ENCODE measurements around the gene PCDHGA10. TPM values are rescaled to one million over a fixed set of nuclear protein-coding genes. Genes with fewer than 3 reads are reported as not detected.

The PCDHGA10 gene
- total and polyA plus RNA-seq, 2 of the 8 experiments (the other 6 are each of a cell fraction or from before 2014, with no cell fraction given): 2.2 to 6.4 TPM

DNA sequence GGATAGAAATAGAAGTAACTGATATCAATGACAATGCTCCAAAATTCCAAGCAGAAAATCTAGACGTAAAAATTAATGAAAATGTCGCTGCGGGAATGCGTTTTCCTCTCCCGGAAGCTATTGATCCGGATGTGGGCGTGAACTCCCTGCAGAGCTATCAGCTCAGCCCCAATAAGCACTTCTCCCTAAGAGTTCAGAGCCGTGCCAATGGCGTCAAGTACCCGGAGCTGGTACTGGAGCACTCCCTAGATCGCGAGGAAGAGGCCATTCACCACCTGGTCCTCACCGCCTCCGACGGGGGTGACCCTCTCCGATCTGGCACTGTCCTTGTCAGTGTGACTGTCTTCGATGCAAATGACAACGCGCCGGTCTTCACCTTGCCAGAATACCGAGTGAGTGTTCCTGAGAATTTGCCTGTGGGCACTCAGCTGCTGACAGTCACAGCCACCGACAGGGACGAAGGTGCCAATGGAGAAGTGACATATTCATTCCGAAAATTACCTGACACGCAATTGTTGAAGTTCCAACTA, 818 bp downstream of the PCDHGA10 start:
- Histone ChIP-seq H2BK12ac (ENCODE audit: low read depth, low read length) (no peak overlapping the region), H3K4me2 (ENCODE audit: insufficient read depth in 1 of 2, low read depth in 2 of 2, low read length in 2 of 2) (peak overlapping the region; percentile 65 to 80), H2AFZ (ENCODE audit: low read length) (0 out of 2 replicates have a peak overlapping the region, but pooled peaks have one; percentile 21), H3K27me3 (replicated peaks in 1 of 4; ENCODE audit: control insufficient read depth in 3 of 4, extremely low read depth in 1 of 4, insufficient read depth in 3 of 4, low read length in 3 of 4) (peaks cover 0 to 13% (median 7%) of the 10 kb centered on the region in 4 experiments; a peak in 6 of 7 replicates), H2BK15ac (ENCODE audit: low read length) (peak overlapping the region; percentile 81; the same call in 1 of the 2 replicates), H3K4ac (replicated peaks; ENCODE audit: insufficient read length, low read depth, low read length) (no peak overlapping the region), H2BK20ac (ENCODE audit: low read length) (no peak overlapping the region), H3K56ac (replicated peaks; ENCODE audit: insufficient read length, low read depth, low read length) (no peak overlapping the region), H3K18ac (ENCODE audit: extremely low read depth, low read length) (no peak overlapping the region), H3K79me2 (ENCODE audit: control insufficient read depth in 1 of 2, insufficient read depth in 2 of 2, low read length in 2 of 2) (no peaks in the 10 kb centered on the region), H3K27ac (ENCODE audit: low read depth, low read length) (no peak overlapping the region), H3K9ac (replicated peaks in 1 of 4; ENCODE audit: extremely low read depth in 1 of 4, low read depth in 3 of 4, low read length in 3 of 4) (peak overlapping the region in 3 of 4 experiments; percentile 32 to 42 (median 38); a peak in 3 of 7 replicates), H3K4me1 (replicated peaks in 1 of 4; ENCODE audit: control insufficient read depth in 3 of 4, insufficient read depth in 4 of 4, low read length in 3 of 4) (no peaks in the 10 kb centered on the region), H3K36me3 (ENCODE audit: control insufficient read depth in 2 of 4, insufficient read depth in 4 of 4, low read length in 3 of 4) (peaks cover 0 to 3% (median 0%) of the 10 kb centered on the region in 4 experiments; a peak in 1 of 8 replicates), H4K8ac (ENCODE audit: extremely low read depth, insufficient read depth, low read length) (peak overlapping the region; percentile 38; the same call in 1 of the 2 replicates), H3K23me2 (ENCODE audit: low read depth, low read length) (no peaks in the 10 kb centered on the region), H3K23ac (ENCODE audit: insufficient read length) (no peak overlapping the region), H3K9me3 (ENCODE audit: insufficient read depth in 2 of 2, low read depth in 1 of 2, low read length in 1 of 2) (peaks cover 5 to 8% of the 10 kb centered on the region in 2 experiments; a peak in 2 of 4 replicates), H2BK120ac (replicated peaks; ENCODE audit: low read depth, low read length) (no peak overlapping the region), H4K20me1 (replicated peaks in 1 of 2; ENCODE audit: control insufficient read depth in 1 of 2, insufficient read depth in 2 of 2, low read length in 2 of 2) (peaks cover 0 to 1% of the 10 kb centered on the region in 2 experiments), H2BK5ac (ENCODE audit: low read depth, low read length) (no peak overlapping the region), H3K79me1 (ENCODE audit: low read depth, low read length) (no peaks in the 10 kb centered on the region), H2AK5ac (ENCODE audit: low read depth, low read length) (peak overlapping the region; percentile 75; the same call in 1 of the 2 replicates), H4K5ac (ENCODE audit: insufficient read length, low read depth, low read length) (no peak overlapping the region), H4K91ac (replicated peaks; ENCODE audit: insufficient read length, low read length) (no peak overlapping the region), H3K14ac (ENCODE audit: insufficient read length) (no peak overlapping the region), H3K4me3 (ENCODE audit: extremely low read depth in 1 of 4, insufficient read depth in 2 of 4, low read depth in 3 of 4, low read length in 4 of 4) (peak overlapping the region; percentile 66 to 82 (median 78))
- POLR2A ChIA-PET (ENCODE audit: partially characterized antibody): interaction anchor here (0.7 to 2.7 kb wide), 12 partner anchors 58 to 169 kb away, joined by 3 to 9 read pairs (median 4); partner anchors contain the start of gene PCDHB15
- CTCF ChIA-PET (ENCODE audit: partially characterized antibody): interaction anchor here (0.6 to 23.3 kb wide), 55 partner anchors 8 to 1614 kb away, joined by 3 to 1236 read pairs (median 9); partner anchors contain the start of genes PCDHB11, PCDHB12, PCDHB13 and PCDHB14
- TF ChIP-seq, protein P1, sequence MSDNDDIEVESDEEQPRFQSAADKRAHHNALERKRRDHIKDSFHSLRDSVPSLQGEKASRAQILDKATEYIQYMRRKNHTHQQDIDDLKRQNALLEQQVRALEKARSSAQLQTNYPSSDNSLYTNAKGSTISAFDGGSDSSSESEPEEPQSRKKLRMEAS (IDR thresholded peaks at IDR 0.05): peak; percentile 52
- no peak for TF ChIP-seq RXRA (IDR thresholded peaks at IDR 0.05; ENCODE audit: insufficient read depth, low read depth, low read length)
- FAIRE-seq (no peak), DNase-seq (ENCODE audit: low read depth in 1 of 2, low spot score in 2 of 2) (peak in 1 of 2 experiments; percentile 39)
- WGBS, 2 experiments (ENCODE audit: extremely low coverage in 1 of 2, insufficient coverage in 1 of 2, insufficient read length in 1 of 2, insufficient replicate concordance in 2 of 2, low coverage in 1 of 2, low lambda C conversion rate in 2 of 2, missing lambda C conversion rate in 1 of 2): 42% methylated on average over 25 of the region's 25 CpGs; no CpG with 5 or more reads in 1 of the 2 experiments
